ENCODE data around the gene RPLP1. TPM values are rescaled to one million over a fixed set of nuclear protein-coding genes. Genes with fewer than 3 reads are reported as not detected.

The RPLP1 gene
- total RNA-seq, 3 donors from 2014 or later (not counting 1 experiment from before 2014, with no cell fraction given), result 895 to 1,167 (median 974) TPM

- H3K4me1 Mint-ChIP-seq, result peaks cover 40 to 42% of the 10 kb centered on the region in 2 donors
- no peaks in the 10 kb centered on the region for H3K9me3 Mint-ChIP-seq
- ATAC-seq (no peak), DNase-seq (no peak)
- H3K27me3 Mint-ChIP-seq (ENCODE audit: low read depth in 2 of 2), result no peaks in the 10 kb centered on the region
- no peaks in the 10 kb centered on the region for H3K9me3 ChIP-seq (ENCODE audit: control insufficient read depth, insufficient read depth, low read length)
- H3K36me3 ChIP-seq (ENCODE audit: control insufficient read depth, insufficient read depth, low read length), result peaks cover 32% of the 10 kb centered on the region
- peaks cover 9% of the 10 kb centered on the region for H3K36me3 Mint-ChIP-seq
- no peak overlapping the region for H3K4me3 Mint-ChIP-seq
- no peak for TF ChIP-seq CTCF (IDR thresholded peaks at IDR 0.05)
- peak overlapping the region; percentile 6 to 31 for H3K27ac Mint-ChIP-seq
- no peak overlapping the region for H3K27ac ChIP-seq (ENCODE audit: low read length)
- no peak overlapping the region for H3K4me3 ChIP-seq (ENCODE audit: low read length)
- no peaks in the 10 kb centered on the region for H3K27me3 ChIP-seq (ENCODE audit: control insufficient read depth, insufficient read depth, low read length)
- intact Hi-C loops (cut with micrococcal nuclease), result no loop called here
- H3K4me1 ChIP-seq (ENCODE audit: control insufficient read depth, insufficient read depth, low read length), result peaks cover 28% of the 10 kb centered on the region
- WGBS (ENCODE audit: insufficient coverage), result 97% methylated on average over 5 of the region's 8 CpGs
These were observed 5.0 kb downstream of the RPLP1 start for GRCh38 chr15:69457304-69458280.

- DNase-seq (no peak), ATAC-seq (no peak)
- H3K36me3 Mint-ChIP-seq, result peaks cover 9% of the 10 kb centered on the region
- H3K27me3 Mint-ChIP-seq (ENCODE audit: low read depth in 2 of 2), result peaks cover 0 to 3% of the 10 kb centered on the region in 2 donors
- H3K27ac Mint-ChIP-seq, result peak overlapping the region in 1 of 2 donors; percentile 16
- Histone ChIP-seq H3K27ac (ENCODE audit: low read length) (no peak overlapping the region), H3K4me3 (ENCODE audit: low read length) (no peak overlapping the region), H3K9me3 (ENCODE audit: control insufficient read depth, insufficient read depth, low read length) (no peaks in the 10 kb centered on the region), H3K4me1 (ENCODE audit: control insufficient read depth, insufficient read depth, low read length) (peaks cover 26% of the 10 kb centered on the region), H3K27me3 (ENCODE audit: control insufficient read depth, insufficient read depth, low read length) (no peaks in the 10 kb centered on the region), H3K36me3 (ENCODE audit: control insufficient read depth, insufficient read depth, low read length) (peaks cover 32% of the 10 kb centered on the region)
- H3K9me3 Mint-ChIP-seq, result no peaks in the 10 kb centered on the region
- intact Hi-C loops (cut with micrococcal nuclease), result no loop called here
- 100% methylated on average over 1 of the region's 2 CpGs for WGBS (ENCODE audit: insufficient coverage)
- no peak for TF ChIP-seq CTCF (IDR thresholded peaks at IDR 0.05)
- peaks cover 33 to 38% of the 10 kb centered on the region in 2 donors for H3K4me1 Mint-ChIP-seq
- H3K4me3 Mint-ChIP-seq, result no peak overlapping the region
These were observed 6.4 kb downstream of the RPLP1 start for GRCh38 chr15:69459066-69459465.

- peaks cover 19% of the 10 kb centered on the region for H3K36me3 ChIP-seq (ENCODE audit: control insufficient read depth, insufficient read depth, low read length)
- no peaks in the 10 kb centered on the region for H3K9me3 ChIP-seq (ENCODE audit: control insufficient read depth, insufficient read depth, low read length)
- H3K27me3 ChIP-seq (ENCODE audit: control insufficient read depth, insufficient read depth, low read length), result peaks cover 2% of the 10 kb centered on the region
- ATAC-seq, result no peak
- H3K4me3 ChIP-seq (ENCODE audit: low read length), result no peak overlapping the region
- no peak overlapping the region for H3K27ac Mint-ChIP-seq
- no peak overlapping the region for H3K27ac ChIP-seq (ENCODE audit: low read length)
- H3K27me3 Mint-ChIP-seq (ENCODE audit: low read depth in 2 of 2), result peaks cover 7 to 8% of the 10 kb centered on the region in 2 donors
- H3K4me3 Mint-ChIP-seq, result peak overlapping the region; percentile 17
- H3K9me3 Mint-ChIP-seq, result no peaks in the 10 kb centered on the region
- peaks cover 19 to 26% of the 10 kb centered on the region in 2 donors for H3K4me1 Mint-ChIP-seq
- TF ChIP-seq CTCF (IDR thresholded peaks at IDR 0.05), result no peak
- WGBS (ENCODE audit: insufficient coverage), result 88% methylated on average over 1 of the region's 1 CpG
- peaks cover 9% of the 10 kb centered on the region for H3K36me3 Mint-ChIP-seq
- intact Hi-C loops (cut with micrococcal nuclease), result no loop called here
- H3K4me1 ChIP-seq (ENCODE audit: control insufficient read depth, insufficient read depth, low read length), result peaks cover 19% of the 10 kb centered on the region
- DNase-seq, result no peak
These were observed 7.9 kb downstream of the RPLP1 start for GRCh38 chr15:69460481-69460880.

Measured in natural killer cell (primary cell).